Stimulated activated CD4-positive, alpha-beta T cell treated with anti-CD3 and anti-CD28 coated beads, TNF-alpha, amount 100 ng/mL, for 1 hour (primary cell): Measurements from ENCODE around the gene SEC14L1.

ENCODE experiments used
- DNase-seq, 3 donors: peaks; one replicate each; pipeline ENCODE4 v3.0.0-alpha.2; 2020; ENCODE audit warnings: low read depth in 3 of 3, low spot score in 1 of 3

Gene SEC14L1

DNA sequence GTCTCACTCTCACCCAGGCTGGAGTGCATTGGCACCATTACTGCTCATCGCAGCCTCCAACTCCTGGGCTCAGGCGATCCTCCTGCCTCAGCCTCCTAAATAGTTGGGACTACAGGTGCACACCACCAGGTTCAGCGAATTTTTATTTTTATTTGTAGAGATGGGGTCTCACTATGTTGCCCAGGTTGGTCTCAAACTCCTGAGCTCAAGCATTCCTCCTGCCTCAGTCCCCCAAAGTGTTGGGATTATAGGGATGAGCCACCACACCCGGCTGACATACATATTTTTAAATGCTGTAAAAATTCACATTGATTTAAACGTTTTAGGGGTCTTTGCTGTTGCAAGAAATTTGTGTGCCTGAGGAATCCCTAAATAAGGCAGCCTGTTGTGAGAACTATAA lies 24.8 kb upstream of the SEC14L1 start:
- DNase-seq = no peak

DNA sequence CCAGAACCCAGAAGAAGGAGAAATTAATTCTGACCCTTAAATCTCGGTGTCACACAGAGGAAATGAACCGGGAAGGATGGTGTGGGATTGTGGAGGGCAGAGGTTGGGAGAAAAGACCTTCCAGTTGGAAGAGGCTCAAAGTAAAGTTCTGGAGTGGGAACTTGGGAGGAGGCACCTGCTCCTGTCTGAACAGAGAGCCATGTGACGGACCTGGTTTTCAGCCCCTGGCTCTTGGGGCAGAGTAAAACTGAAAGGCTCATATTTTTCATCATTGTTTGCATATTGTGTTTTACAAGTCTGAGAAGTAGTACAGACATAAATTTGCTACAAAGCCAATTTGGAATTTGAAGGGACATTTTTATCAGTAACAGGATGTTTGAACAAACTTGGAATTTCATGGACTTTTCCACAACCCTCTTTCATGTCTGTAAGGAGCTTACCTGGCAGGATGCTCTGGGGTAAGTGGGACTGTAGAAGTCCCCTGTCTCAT lies 24.4 kb upstream of the SEC14L1 start:
- no peak for DNase-seq

DNA sequence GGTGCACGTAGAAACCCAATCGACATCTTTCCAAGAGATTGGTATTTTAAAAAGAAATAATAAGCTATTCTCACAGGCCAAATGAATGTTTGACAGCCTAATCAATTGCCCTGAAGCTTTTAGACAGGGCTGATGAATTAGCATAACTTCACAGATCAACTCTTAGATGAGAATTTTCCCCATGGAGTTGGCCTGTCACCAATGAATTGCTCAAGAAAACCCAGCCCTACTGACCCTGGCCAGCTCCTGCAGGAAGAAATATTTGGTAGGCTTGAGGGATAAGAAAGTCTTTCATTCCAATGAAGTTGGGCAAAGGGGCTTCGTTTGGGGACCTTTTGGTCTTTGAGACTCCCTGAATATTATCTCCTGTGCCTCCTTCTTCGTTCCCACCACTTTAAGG lies 23.4 kb upstream of the SEC14L1 start:
- no peak for DNase-seq

DNA sequence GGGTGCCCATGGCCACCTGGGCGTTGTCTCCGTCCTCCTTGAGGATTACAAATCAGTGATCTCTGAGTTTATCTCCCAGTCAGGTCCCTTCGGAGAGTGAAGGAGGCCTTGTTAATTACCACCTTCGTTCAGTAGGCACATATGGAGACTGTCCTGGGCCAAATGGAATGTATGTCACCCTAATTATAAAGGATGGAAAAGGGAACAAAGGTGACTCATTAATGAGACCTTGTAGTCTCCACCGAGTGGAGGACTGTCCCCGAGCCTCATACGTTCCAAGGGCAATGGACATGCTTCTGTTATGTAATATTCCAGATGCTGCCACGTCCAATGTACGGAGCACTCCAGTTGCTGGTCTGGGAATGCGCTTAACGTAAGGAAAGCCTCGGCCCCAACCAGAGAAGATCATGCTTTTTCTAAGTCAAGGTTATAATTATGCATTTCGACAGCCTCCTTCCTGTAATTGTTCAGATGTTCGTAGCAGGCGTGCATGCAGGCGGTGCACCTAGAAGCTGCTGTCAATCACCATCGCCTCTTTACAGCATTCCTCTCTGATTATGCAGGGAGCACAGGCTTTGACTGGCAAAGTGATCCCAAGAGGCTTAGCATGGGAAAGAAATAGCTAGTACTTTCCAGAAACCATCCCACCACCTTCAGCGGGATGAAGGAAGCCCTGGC lies 22.4 kb upstream of the SEC14L1 start:
- DNase-seq = no peak

DNA sequence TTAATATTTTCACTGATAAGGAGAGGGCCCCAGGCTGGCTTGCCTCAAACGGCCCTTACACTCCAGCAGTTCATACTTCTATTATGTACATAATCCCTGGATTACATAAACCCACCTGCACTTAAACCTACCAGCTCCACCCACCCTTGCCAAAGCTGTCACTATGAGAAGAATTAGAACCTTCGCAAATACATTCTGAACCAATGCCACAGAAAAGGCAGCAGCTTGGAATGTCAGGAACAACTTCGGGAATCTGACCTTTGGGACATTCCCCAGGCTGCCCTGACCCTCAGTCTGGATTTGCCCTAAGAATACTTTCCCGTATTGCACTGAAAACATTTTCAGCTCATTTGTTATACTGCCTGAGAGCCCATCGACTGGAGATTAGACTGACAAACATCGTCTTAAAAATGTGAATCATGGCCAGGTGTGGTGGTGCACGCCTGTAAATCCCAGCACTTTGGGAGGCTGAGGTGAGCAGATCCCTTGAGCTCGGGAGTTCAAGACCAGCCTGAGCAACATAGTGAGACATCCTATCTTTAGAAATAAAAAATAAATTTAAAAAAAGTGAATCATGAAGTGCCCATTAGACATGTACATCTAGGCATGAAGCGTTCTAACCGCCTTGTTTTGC lies 21.0 kb upstream of the SEC14L1 start:
- DNase-seq = no peak

DNA sequence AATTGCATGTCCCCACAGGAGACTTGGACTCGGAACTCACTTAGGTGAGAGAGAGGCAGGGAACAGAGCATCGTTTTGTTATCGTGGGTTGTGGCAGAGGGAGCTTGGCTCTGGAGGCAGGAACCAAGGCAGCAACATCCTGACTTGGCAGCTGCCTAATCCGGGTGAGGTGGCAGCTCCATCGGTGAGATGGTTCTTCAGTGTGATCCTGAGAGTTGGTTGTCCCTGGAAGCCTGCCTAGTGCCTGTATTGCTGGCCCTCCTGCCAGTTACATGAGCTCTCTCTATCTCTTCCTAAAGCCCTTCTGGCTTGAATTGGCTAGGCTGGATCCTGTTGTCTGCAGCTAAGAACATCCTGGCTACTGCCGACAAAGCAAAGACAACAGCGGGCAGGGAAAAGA lies 19.9 kb upstream of the SEC14L1 start:
- no peak for DNase-seq

DNA sequence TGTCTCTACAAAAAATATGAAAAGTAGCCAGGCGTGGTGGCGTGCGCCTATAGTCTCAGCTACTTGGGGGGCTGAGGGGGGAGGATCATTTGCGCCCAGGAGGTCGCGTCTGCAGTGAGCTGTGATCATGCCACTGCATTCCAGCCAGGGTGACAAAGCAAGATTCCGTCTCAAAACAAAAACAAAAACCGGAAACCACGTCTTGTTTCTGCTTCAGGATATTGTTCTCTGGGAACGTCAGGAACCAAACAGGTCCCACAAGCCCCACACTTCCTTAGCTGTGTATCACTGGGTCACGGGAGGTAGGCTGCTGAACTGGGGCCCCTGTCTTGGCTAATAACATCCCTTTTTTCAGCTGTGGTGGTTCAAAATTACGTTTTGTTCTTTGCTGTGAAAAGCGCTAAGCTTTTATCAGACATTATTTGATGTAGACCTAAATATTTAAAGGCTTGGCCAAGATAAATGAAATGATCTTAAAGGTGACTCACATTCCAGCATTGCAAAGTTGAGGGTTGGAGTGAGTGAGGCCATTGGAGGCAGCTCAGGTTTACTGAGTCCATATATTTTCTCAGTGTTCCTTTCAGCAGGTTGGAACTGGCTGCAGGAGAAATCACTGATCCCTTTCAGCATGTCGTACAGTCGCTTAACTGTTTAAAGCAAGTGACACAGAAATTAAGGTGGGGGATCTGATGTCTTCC lies 16.4 kb upstream of the SEC14L1 start:
- DNase-seq = no peak

DNA sequence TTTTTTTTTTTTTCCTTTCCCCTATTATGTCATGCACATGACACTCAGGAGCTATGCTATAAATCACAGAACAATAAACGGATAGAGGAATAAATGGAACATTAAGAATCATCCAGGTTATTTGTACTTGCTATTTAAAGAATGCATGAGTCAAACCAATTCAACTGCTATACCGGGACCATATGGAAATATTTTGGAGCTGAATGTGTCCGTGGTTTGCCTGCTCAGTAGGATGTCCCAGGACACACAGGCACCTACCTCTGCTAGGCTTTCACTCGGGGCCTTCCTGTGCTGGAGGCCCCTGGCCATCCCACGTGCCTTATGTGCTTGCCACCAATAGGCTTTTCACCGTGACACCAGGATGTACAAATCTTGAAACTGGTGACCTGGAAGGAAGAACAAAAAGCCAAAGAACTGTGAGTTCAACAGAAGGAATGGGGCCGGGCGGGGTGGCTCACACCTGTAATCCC lies 15.3 kb upstream of the SEC14L1 start:
- no peak for DNase-seq

DNA sequence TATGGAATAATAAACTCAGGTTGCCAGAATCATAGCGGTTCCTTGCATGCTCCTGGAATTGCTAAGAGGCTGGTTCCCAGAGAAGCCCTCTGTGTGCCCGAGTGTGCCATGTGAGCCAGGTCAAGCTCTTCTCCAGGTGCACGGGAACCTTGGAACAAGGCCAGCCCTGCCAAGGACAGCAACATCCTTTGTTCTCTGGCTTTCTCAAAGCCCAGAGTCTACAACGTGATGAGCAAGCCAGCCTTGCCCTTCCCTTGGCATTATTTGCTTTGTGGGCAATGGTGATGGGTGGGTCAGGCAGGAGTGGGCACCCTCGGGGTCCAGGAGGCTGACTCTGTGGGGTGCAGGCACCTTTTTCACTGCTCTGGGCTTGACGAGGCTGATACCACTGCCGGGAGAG lies 14.2 kb upstream of the SEC14L1 start:
- DNase-seq = no peak

DNA sequence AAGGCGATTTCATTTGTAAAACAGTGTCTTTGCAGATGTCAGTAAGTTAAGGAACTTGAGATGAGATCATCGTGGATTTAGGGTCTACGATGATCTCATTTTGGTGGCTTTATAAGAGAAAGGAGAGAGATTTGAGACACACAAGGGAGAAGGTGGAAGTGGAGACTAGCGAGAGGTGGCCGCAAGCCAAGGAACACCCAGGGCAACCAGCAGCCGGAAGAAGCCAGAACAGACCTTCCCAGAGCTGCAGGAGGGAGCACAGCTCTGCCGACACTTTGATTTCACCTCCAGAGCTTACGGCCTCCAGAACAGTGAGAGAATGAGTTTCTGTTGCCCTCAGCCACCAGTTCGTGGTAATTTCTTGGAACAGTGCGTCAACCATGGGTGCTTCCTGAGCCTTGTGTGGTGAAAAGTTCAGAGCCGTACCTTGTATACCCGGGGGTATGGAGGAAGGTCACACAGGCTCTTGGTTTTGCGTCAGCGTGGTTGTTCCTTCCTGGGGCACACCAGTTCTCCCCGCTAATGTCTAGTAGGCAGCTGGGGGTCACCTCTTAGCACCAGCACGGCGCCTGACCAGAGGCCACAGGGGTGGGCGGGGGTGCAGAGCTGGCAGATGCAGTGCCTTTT lies 12.9 kb upstream of the SEC14L1 start:
- DNase-seq = peak; percentile 7 to 27 (median 15)

DNA sequence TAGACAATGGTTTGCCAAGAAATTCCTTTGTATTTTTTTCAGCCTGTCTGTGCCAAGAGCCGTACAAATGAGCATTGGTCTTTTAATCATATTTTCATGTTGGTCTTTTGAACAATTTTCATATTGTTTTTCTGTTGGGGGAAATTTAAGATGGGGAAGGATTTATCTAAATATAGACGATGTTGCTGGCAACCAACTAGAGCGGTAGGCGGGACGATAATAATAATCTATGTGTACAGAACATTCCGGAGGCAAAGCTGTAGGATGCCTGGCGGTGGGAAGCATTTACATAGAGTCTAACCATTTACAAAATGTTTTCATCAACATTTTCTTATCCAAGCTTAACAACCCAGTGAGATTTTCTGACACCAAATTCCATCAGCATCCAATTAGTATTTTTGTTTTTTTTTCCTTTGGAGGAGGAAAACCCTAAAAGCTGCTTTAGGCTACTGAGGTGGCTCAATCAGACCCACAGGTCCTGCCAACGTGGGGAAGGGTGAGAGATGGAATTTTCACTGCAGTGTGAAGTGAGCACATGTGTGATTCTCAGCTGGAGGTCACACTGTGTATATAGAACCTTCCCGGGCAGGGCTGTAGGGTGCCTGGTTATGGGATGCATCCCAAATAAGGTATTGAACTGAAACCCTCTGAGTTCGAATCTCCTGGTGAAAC lies 11.7 kb upstream of the SEC14L1 start:
- no peak for DNase-seq

DNA sequence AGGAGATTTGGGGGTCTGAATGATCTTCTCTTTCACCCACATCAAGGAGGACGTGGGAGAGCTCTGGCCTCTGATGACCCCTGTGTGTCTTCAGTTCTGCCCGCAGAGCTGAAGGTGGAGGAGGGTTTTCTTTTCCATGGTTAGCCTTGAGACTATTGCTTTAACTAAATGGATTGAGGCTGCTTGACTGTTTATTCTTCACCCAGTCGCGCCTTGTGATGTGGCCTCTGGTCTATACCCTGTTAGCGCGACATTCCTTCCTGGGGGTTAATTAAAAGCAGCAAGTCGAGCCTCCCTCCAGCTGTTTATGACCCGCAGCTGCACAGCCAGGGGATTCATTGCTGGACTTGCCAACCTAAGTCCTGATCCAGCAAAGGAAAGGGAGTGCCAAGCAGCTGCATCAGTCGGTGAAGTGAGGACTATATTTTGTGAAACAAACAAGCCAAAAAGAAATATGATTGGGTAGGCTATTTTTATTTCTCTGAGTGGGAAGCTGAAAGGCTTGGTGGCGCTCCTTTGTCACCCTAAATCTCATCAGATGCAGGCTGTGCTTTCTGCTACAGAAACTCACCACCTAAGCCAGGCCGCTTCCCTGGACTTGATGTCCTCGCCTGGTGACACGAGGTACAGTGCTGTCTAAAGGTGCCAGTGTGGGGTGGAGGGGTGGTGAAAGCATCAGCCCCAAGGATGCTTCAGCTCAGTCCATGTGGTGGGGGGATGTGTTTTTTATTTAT lies 11.0 kb upstream of the SEC14L1 start:
- DNase-seq = no peak

DNA sequence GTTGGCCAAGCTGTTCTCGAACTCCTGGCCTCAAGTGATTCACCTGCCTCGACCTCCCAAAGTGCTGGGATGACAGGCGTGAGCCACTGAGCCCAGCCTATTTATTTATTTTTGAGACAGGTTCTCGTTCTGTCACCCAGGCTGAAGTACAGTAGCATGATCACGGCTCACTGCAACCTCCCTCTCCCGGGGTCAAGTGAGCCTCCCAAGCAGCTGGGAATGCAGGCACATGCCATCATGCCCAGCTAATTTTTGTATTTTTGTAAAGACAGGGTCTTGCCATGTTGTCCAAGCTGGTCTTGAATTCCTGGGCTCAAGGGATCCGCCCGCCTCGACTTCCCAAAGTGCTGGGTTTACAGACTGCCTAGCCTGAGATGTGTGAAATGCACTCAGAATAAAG lies 10.2 kb upstream of the SEC14L1 start:
- DNase-seq = no peak

DNA sequence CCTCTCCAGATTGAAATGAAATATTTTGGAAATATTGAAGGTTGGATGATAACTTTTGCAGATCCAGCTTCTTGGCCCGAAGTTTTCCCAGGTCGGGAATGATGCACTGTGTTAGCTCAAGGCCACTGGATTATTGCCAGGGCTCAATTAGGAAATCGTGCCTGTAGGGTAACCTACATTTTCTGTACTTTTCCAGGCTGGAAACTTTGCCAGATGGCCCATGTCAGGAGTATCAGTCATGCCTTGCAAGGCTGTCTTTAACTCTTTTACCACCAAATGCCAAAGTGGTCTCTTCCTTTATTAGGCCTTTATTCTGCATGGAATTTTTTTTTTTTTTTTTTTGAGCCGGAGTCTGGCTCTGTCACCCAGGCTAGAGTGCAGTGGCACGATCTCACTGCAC lies 8.9 kb upstream of the SEC14L1 start:
- no peak for DNase-seq

DNA sequence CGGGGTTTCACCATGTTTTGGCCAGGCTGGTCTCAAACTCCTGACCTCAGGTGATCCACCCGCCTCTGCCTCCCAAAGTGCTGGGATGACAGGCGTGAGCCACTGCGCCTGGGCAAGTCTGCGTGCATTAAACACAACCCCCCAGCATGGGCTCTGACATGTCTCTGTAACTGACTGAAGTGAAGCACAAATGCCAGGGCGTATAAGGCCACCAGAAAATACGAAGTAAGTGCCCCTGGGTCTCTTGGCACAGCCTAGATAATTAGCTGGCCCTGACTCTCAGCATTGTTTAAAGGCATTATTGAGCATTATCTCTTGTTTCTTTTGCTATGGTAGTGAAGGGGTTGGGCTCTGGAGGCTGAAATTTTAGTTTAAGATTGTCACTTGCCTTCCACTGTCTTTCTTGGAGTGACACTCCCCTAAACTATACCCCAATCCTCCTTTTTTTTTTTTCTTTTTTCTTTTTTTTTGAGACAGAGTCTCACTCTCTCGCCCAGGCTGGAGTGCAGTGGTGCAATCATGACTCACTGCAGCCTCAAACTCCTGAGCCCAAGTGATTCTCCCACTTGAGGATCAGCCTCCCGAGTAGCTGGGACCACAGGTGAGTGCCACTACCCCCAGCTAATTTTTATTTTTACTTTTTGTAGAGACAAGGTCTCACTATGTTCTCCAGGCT lies 8.2 kb upstream of the SEC14L1 start:
- no peak for DNase-seq

DNA sequence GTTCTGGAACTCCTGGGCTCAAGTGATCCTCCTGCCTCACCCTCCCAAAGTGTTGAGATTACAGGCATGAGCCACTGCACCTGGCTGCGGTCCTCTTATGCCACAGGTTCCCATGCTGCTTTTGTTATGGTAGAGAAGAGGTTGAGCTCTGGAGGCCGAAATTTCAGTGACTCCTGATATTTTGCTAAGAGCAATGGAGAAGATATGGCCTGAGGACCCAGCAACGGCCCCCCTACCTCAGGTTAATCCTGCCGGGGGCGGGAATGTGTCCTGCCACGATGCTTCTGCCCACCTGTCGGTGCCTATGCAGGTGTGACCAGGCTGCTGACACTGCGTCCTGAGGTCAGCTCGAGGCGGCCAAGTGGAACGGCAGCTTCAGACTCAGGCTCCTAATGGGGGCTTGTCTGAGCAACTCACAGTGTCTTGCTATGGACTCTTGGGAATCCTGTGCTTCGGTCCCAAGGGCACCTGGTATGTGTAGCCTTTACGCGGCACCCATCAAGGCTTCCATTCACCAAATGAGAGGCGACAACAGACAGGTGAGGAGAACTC lies 7.6 kb upstream of the SEC14L1 start:
- no peak for DNase-seq

DNA sequence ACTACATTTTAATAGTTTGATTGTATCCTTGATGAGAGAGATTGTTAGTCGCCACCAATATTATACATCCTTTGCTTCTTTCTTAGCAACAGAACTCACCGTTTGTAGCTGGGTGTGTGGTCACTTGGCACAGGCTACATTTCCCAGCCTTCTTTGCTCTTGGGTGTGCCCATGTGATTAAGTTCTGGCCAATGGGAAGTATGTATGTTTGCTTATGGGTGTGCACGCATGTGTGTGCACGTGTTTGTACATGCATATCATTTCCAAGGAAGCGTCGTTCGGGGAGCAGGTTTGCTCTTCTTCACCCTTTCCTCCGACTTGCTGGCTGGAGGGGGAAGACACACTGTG lies 4.4 kb upstream of the SEC14L1 start:
- DNase-seq = no peak

DNA sequence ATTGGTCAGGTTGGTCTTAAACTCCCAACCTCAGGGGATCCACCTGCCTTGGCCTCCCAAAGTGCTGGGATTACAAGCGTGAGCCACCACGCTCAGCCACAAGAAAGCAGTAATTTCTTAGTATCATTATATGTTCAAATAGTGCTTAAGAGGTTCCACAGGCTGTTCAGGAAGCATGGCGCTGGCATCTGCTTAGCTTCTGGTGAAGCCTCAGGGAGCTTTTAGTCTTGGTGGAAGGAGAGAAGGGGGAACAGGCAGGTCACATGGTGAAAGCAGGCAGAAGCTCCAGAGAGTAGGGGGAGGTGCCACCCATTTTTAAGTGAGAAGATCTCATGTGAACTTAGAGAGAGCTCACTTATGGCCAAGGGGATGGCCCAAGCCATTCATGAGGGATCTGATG lies 3.7 kb upstream of the SEC14L1 start:
- no peak for DNase-seq

DNA sequence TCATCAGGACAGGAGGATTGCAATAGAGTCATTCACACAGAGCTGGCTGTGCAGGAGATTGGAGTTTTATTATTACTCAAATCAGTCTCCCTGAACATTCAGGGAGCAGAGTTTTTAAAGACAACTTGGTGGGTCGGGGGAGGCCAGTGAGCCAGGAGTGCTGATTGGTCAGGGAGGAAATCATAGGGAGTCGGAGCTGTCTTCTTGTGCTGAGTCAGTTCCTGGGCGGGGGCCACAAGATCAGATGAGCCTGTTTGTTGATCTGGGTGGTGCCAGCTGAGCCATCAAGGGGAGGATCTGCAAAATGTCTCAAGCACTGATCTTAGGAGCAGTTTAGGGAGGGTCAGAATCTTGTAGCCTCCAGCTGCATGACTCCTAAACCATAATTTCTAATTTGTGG lies 2.9 kb upstream of the SEC14L1 start:
- peak in 2 of 3 donors; percentile 10 to 14 for DNase-seq
